Measurements from ENCODE around the gene FANCI.

- TF ChIP-seq PRDM10 (tag by site-specific recombination; IDR thresholded peaks at IDR 0.05) = no peak
- TF ChIP-seq ZNF114 (tag by site-specific recombination; IDR thresholded peaks at IDR 0.05) = no peak
- TF ChIP-seq, protein P1, sequence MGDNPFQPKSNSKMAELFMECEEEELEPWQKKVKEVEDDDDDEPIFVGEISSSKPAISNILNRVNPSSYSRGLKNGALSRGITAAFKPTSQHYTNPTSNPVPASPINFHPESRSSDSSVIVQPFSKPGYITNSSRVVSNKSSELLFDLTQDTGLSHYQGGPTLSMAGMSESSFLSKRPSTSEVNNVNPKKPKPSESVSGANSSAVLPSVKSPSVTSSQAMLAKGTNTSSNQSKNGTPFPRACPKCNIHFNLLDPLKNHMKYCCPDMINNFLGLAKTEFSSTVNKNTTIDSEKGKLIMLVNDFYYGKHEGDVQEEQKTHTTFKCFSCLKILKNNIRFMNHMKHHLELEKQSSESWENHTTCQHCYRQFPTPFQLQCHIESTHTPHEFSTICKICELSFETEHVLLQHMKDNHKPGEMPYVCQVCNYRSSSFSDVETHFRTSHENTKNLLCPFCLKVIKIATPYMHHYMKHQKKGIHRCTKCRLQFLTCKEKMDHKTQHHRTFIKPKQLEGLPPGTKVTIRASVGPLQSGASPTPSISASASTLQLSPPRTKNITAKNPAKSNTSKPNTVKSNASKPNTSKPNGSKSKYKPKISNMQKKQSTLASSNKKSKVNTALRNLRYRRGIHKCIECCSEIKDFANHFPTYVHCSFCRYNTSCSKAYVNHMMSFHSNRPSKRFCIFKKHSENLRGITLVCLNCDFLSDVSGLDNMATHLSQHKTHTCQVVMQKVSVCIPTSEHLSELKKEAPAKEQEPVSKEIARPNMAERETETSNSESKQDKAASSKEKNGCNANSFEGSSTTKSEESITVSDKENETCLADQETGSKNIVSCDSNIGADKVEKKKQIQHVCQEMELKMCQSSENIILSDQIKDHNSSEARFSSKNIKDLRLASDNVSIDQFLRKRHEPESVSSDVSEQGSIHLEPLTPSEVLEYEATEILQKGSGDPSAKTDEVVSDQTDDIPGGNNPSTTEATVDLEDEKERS (tag by site-specific recombination; IDR thresholded peaks at IDR 0.05) = no peak
- TF ChIP-seq, protein P2, sequence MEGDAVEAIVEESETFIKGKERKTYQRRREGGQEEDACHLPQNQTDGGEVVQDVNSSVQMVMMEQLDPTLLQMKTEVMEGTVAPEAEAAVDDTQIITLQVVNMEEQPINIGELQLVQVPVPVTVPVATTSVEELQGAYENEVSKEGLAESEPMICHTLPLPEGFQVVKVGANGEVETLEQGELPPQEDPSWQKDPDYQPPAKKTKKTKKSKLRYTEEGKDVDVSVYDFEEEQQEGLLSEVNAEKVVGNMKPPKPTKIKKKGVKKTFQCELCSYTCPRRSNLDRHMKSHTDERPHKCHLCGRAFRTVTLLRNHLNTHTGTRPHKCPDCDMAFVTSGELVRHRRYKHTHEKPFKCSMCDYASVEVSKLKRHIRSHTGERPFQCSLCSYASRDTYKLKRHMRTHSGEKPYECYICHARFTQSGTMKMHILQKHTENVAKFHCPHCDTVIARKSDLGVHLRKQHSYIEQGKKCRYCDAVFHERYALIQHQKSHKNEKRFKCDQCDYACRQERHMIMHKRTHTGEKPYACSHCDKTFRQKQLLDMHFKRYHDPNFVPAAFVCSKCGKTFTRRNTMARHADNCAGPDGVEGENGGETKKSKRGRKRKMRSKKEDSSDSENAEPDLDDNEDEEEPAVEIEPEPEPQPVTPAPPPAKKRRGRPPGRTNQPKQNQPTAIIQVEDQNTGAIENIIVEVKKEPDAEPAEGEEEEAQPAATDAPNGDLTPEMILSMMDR (tag by site-specific recombination; IDR thresholded peaks at IDR 0.05) = no peak
- TF ChIP-seq ZNF239 (tag by site-specific recombination; IDR thresholded peaks at IDR 0.05) = no peak
- TF ChIP-seq ZNF221 (tag by site-specific recombination; IDR thresholded peaks at IDR 0.05; ENCODE audit: borderline replicate concordance) = no peak
- no peak for TF ChIP-seq ZNF23 (tag by site-specific recombination; IDR thresholded peaks at IDR 0.05; ENCODE audit: borderline replicate concordance)
- TF ChIP-seq ZNF549 (tag by site-specific recombination; IDR thresholded peaks at IDR 0.05) = no peak
Observed at GRCh38 chr15:89230277-89230676, 13.5 kb upstream of the FANCI start.

Data from HEK293 (cell line).